HUES64 (cell line): ENCODE results near the gene FERMT3.

Source experiments
- H3K27ac ChIP-seq: 2 replicates; pipeline ENCODE4 v1.7.0; 2013; ENCODE audit warnings: low read depth, low read length, inconsistent platforms
- H3K27me3 ChIP-seq: 2 replicates; pipeline ENCODE4 v1.6.1; 2013; ENCODE audit warnings: mild to moderate bottlenecking, low read length; ENCODE audit not compliant: insufficient read depth
- H3K36me3 ChIP-seq: 2 replicates; pipeline ENCODE4 v1.6.1; 2013; ENCODE audit warnings: mild to moderate bottlenecking, low read length; ENCODE audit not compliant: insufficient read depth
- H3K4me1 ChIP-seq: 2 replicates; pipeline ENCODE4 v1.6.1; 2013; ENCODE audit warnings: mild to moderate bottlenecking, low read length, moderate library complexity; ENCODE audit not compliant: insufficient read depth
- H3K4me3 ChIP-seq: 2 replicates; pipeline ENCODE4 v1.5.1; 2013; ENCODE audit warnings: mild to moderate bottlenecking, low read length, moderate library complexity
- H3K9ac ChIP-seq: 2 replicates; pipeline ENCODE4 v1.6.1; 2013; ENCODE audit warnings: mild to moderate bottlenecking, low read depth, low read length
- H3K9me3 ChIP-seq: 2 replicates; pipeline ENCODE4 v1.6.1; 2013; ENCODE audit warnings: low read depth, low read length; ENCODE audit not compliant: insufficient read depth
- WGBS: fragments of 150-250, 120-280 bp; methylation state at CpG from one replicate; pipeline ENCODE4 v1.1.7; 2013; ENCODE audit warnings: missing lambda C conversion rate; 5-methylcytosine and 5-hydroxymethylcytosine counted together

The FERMT3 gene

GRCh38 chr11:64208086-64208795 lies 1.7 kb downstream of the FERMT3 start:
- Histone ChIP-seq H3K27me3 (no peaks in the 10 kb centered on the region), H3K4me1 (no peaks in the 10 kb centered on the region), H3K9me3 (no peaks in the 10 kb centered on the region), H3K36me3 (peaks cover 49% of the 10 kb centered on the region), H3K4me3 (no peak overlapping the region), H3K27ac (no peak overlapping the region), H3K9ac (no peak overlapping the region)
- 94% methylated on average over 23 of the region's 23 CpGs for WGBS

- H3K4me1 ChIP-seq: no peaks in the 10 kb centered on the region
- no peaks in the 10 kb centered on the region for H3K9me3 ChIP-seq
- H3K36me3 ChIP-seq: peaks cover 42% of the 10 kb centered on the region
- no peaks in the 10 kb centered on the region for H3K27me3 ChIP-seq
- H3K9ac ChIP-seq: no peak overlapping the region
- H3K4me3 ChIP-seq: no peak overlapping the region
- no peak overlapping the region; the same call in 1 of the 2 replicates for H3K27ac ChIP-seq
- WGBS: 90% methylated on average over 18 of the region's 18 CpGs
These were observed 2.5 kb downstream of the FERMT3 start for GRCh38 chr11:64208796-64209562.

GRCh38 chr11:64209563-64209843 lies 3.0 kb downstream of the FERMT3 start:
- no peaks in the 10 kb centered on the region for H3K9me3 ChIP-seq
- H3K4me3 ChIP-seq: no peak overlapping the region
- WGBS: 87% methylated on average over 8 of the region's 8 CpGs
- H3K9ac ChIP-seq: no peak overlapping the region
- H3K4me1 ChIP-seq: no peaks in the 10 kb centered on the region
- no peaks in the 10 kb centered on the region for H3K27me3 ChIP-seq
- H3K27ac ChIP-seq: no peak overlapping the region
- peaks cover 36% of the 10 kb centered on the region for H3K36me3 ChIP-seq

GRCh38 chr11:64210301-64211020 lies 3.9 kb downstream of the FERMT3 start:
- 95% methylated on average over 24 of the region's 24 CpGs for WGBS
- H3K9ac ChIP-seq: no peak overlapping the region
- peaks cover 29% of the 10 kb centered on the region for H3K36me3 ChIP-seq
- no peaks in the 10 kb centered on the region for H3K9me3 ChIP-seq
- H3K27me3 ChIP-seq: no peaks in the 10 kb centered on the region
- H3K27ac ChIP-seq: no peak overlapping the region
- no peaks in the 10 kb centered on the region for H3K4me1 ChIP-seq
- no peak overlapping the region for H3K4me3 ChIP-seq

- Histone ChIP-seq H3K27ac (no peak overlapping the region), H3K36me3 (peaks cover 20% of the 10 kb centered on the region), H3K9ac (no peak overlapping the region), H3K4me3 (no peak overlapping the region), H3K4me1 (no peaks in the 10 kb centered on the region), H3K9me3 (no peaks in the 10 kb centered on the region), H3K27me3 (no peaks in the 10 kb centered on the region)
- 93% methylated on average over 30 of the region's 30 CpGs for WGBS
These were observed 4.8 kb downstream of the FERMT3 start for GRCh38 chr11:64211181-64211872.

- WGBS: 92% methylated on average over 6 of the region's 6 CpGs
These were observed 10.4 kb downstream of the FERMT3 start for GRCh38 chr11:64216879-64217278.

GRCh38 chr11:64218628-64219353 lies 12.3 kb downstream of the FERMT3 start:
- no peaks in the 10 kb centered on the region for H3K4me1 ChIP-seq
- peaks cover 15% of the 10 kb centered on the region for H3K36me3 ChIP-seq
- 95% methylated on average over 11 of the region's 11 CpGs for WGBS
- H3K27ac ChIP-seq: no peak overlapping the region
- H3K9me3 ChIP-seq: no peaks in the 10 kb centered on the region
- no peak overlapping the region for H3K9ac ChIP-seq
- no peak overlapping the region for H3K4me3 ChIP-seq
- no peaks in the 10 kb centered on the region for H3K27me3 ChIP-seq

More at GRCh38 chr11:64216879-64217278, 10.4 kb downstream of the FERMT3 start:
- Histone ChIP-seq H3K27ac (no peak overlapping the region), H3K4me1 (no peaks in the 10 kb centered on the region), H3K9ac (no peak overlapping the region), H3K9me3 (no peaks in the 10 kb centered on the region), H3K27me3 (no peaks in the 10 kb centered on the region), H3K4me3 (no peak overlapping the region), H3K36me3 (peaks cover 14% of the 10 kb centered on the region)

GRCh38 chr11:64219354-64219684 lies 12.8 kb downstream of the FERMT3 start:
- H3K9me3 ChIP-seq: no peaks in the 10 kb centered on the region
- H3K9ac ChIP-seq: no peak overlapping the region
- no peak overlapping the region for H3K4me3 ChIP-seq
- no peak overlapping the region for H3K27ac ChIP-seq
- no peaks in the 10 kb centered on the region for H3K27me3 ChIP-seq
- H3K36me3 ChIP-seq: peaks cover 18% of the 10 kb centered on the region
- no peaks in the 10 kb centered on the region for H3K4me1 ChIP-seq
- WGBS: 96% methylated on average over 7 of the region's 7 CpGs

- H3K27ac ChIP-seq: no peak overlapping the region
- H3K27me3 ChIP-seq: no peaks in the 10 kb centered on the region
- no peaks in the 10 kb centered on the region for H3K9me3 ChIP-seq
- H3K4me3 ChIP-seq: no peak overlapping the region
- H3K9ac ChIP-seq: no peak overlapping the region
- H3K4me1 ChIP-seq: no peaks in the 10 kb centered on the region
- peaks cover 18% of the 10 kb centered on the region for H3K36me3 ChIP-seq
- WGBS: 92% methylated on average over 9 of the region's 10 CpGs
These were observed 13.2 kb downstream of the FERMT3 start for GRCh38 chr11:64219755-64220154.

GRCh38 chr11:64220271-64220670 lies 13.8 kb downstream of the FERMT3 start:
- H3K4me1 ChIP-seq: peaks cover 3% of the 10 kb centered on the region; the same call in 1 of the 2 replicates
- 91% methylated on average over 17 of the region's 17 CpGs for WGBS
- H3K36me3 ChIP-seq: peaks cover 18% of the 10 kb centered on the region
- H3K27ac ChIP-seq: no peak overlapping the region
- H3K9ac ChIP-seq: no peak overlapping the region
- no peaks in the 10 kb centered on the region for H3K9me3 ChIP-seq
- H3K4me3 ChIP-seq: no peak overlapping the region
- H3K27me3 ChIP-seq: no peaks in the 10 kb centered on the region
